HCT116 (cell line): ENCODE data around the gene MPPED1. TPM values are rescaled to one million over a fixed set of nuclear protein-coding genes. Genes with fewer than 3 reads are reported as not detected.

ENCODE experiments used
- ATAC-seq: fragments of 200-7000 bp; cut with Tn5 transposase; 2 replicates; pipeline ENCODE4 v1.9.1; 2020; ENCODE audit warnings: mild to moderate bottlenecking, moderate library complexity
- BruUV-seq: library from RNA; stranded (reverse); fragments of 400-500 nt; replicated peaks from 2 replicates; lab custom pipeline; 2021; lab: Mats Ljungman, UMichigan
- CTCF ChIA-PET: fragments of 300-600 bp; sonication (Branson Sonifier 250); formaldehyde crosslinking; loops from one replicate; lab custom pipeline; 2021; ENCODE audit warnings: antibody characterized with exemption; lab: Charles Lee
- POLR2A ChIA-PET: fragments of 300-600, 350-600 bp; sonication (Branson Sonifier 250); formaldehyde crosslinking; loops from one replicate; lab custom pipeline; 2021; ENCODE audit warnings: antibody characterized with exemption; lab: Charles Lee
- RAD21 ChIA-PET, 2 experiments: fragments of 300-600 bp; sonication (Branson Sonifier 250); formaldehyde crosslinking; loops; one replicate each; lab custom pipeline; 2023; ENCODE audit warnings: low total read pairs in 2 of 2; ENCODE audit not compliant: uncharacterized antibody in 2 of 2, unreplicated experiment in 2 of 2, low non-redundant PET in 1 of 2; lab: Charles Lee
- DNase-seq: peaks from one replicate; pipeline ENCODE4 v3.0.0-alpha.2; 2010; ENCODE audit warnings: low read depth, low spot score
- H2AFZ ChIP-seq: fragments of 200-600 bp; shearing (Covaris generic), sonication (generic); 2 replicates; pipeline ENCODE4 v1.6.1; 2017; ENCODE audit warnings: low read depth, mixed run types, mixed read lengths, antibody characterized with exemption, low read length; ENCODE audit not compliant: poor library complexity, severe bottlenecking
- H3K27ac ChIP-seq: 2 replicates; pipeline ENCODE4 v1.5.1; 2012; ENCODE audit warnings: low read depth, low read length
- H3K27me3 ChIP-seq: fragments of 200-600 bp; sonication (generic); 2 replicates; pipeline ENCODE4 v1.6.1; 2016; ENCODE audit warnings: mixed run types, low read length, mixed read lengths; ENCODE audit not compliant: insufficient read depth
- H3K36me3 ChIP-seq, 2 experiments: fragments of 200-500 bp in 1 of 2; fragments of 200-600 bp in 1 of 2; sonication (Bioruptor generic) in 1 of 2; sonication (generic) in 1 of 2; 2 replicates each; pipeline versions ENCODE4 v1.5.1 to v1.6.1; 2014 to 2016; ENCODE audit warnings: low read length in 2 of 2, inconsistent platforms in 1 of 2, mixed read lengths in 1 of 2, mixed run types in 1 of 2; ENCODE audit not compliant: insufficient read depth in 2 of 2, control insufficient read depth in 1 of 2
- H3K4me1 ChIP-seq, 2 experiments: fragments of 200-600 bp in 1 of 2; sonication (generic) in 1 of 2; 2 replicates each; pipeline versions ENCODE4 v1.5.1 to v1.6.1; 2012 to 2017; ENCODE audit warnings: low read length in 2 of 2, inconsistent platforms in 1 of 2, mild to moderate bottlenecking in 1 of 2, mixed read lengths in 1 of 2, mixed run types in 1 of 2, moderate library complexity in 1 of 2; ENCODE audit not compliant: insufficient read depth in 2 of 2, control insufficient read depth in 1 of 2
- H3K4me2 ChIP-seq: fragments of 200-600 bp; sonication (generic); 2 replicates; pipeline ENCODE4 v1.6.1; 2017; ENCODE audit warnings: mixed run types, low read length, mixed read lengths
- H3K4me3 ChIP-seq, 2 experiments: fragments of 200-600 bp in 1 of 2; sonication (generic) in 1 of 2; replicated peaks in 1 of 2; 2 replicates each; pipeline ENCODE4 v1.5.1; 2011 to 2016; ENCODE audit warnings: low read length in 2 of 2, control low read depth in 1 of 2, low read depth in 1 of 2, mild to moderate bottlenecking in 1 of 2, mixed read lengths in 1 of 2, mixed run types in 1 of 2
- H3K79me2 ChIP-seq: fragments of 200-600 bp; sonication (generic); 2 replicates; pipeline ENCODE4 v1.6.1; 2017; ENCODE audit warnings: mild to moderate bottlenecking, mixed run types, low read length, moderate library complexity, mixed read lengths; ENCODE audit not compliant: insufficient read depth
- H3K9ac ChIP-seq: fragments of 200-600 bp; sonication (generic); 2 replicates; pipeline ENCODE4 v1.6.1; 2016; ENCODE audit warnings: low read length, mixed read lengths
- H3K9me2 ChIP-seq: fragments of 200-600 bp; sonication (generic), shearing (Covaris generic); 2 replicates; pipeline ENCODE4 v1.6.1; 2017; ENCODE audit warnings: mixed run types, mild to moderate bottlenecking, moderate library complexity; ENCODE audit not compliant: insufficient read depth
- H3K9me3 ChIP-seq, 2 experiments: fragments of 200-500 bp in 1 of 2; fragments of 200-600 bp in 1 of 2; sonication (Bioruptor generic) in 1 of 2; sonication (generic) in 1 of 2; 2 replicates each; pipeline ENCODE4 v1.6.1; 2014 to 2017; ENCODE audit warnings: low read length in 2 of 2, mixed read lengths in 2 of 2, inconsistent platforms in 1 of 2, low read depth in 1 of 2, mild to moderate bottlenecking in 1 of 2, mixed run types in 1 of 2, moderate library complexity in 1 of 2; ENCODE audit not compliant: control insufficient read depth in 1 of 2, insufficient read depth in 1 of 2
- H4K20me1 ChIP-seq: fragments of 200-600 bp; sonication (generic), shearing (Covaris generic); 2 replicates; pipeline ENCODE4 v1.6.1; 2017; ENCODE audit warnings: mixed run types, mild to moderate bottlenecking, moderate library complexity; ENCODE audit not compliant: insufficient read depth
- CTCF ChIP-seq, 3 experiments: fragments of 200-600 bp in 1 of 3; sonication (generic) in 1 of 3; IDR thresholded peaks in 2 of 3; conservative IDR thresholded peaks in 1 of 3; 2 replicates each; pipeline ENCODE4 v1.5.1; 2012 to 2017; ENCODE audit warnings: low read depth in 2 of 3, low read length in 2 of 3, antibody characterized with exemption in 1 of 3, borderline replicate concordance in 1 of 3, control low read depth in 1 of 3, mild to moderate bottlenecking in 1 of 3, mixed read lengths in 1 of 3, mixed run types in 1 of 3, moderate library complexity in 1 of 3; ENCODE audit not compliant: insufficient read depth in 1 of 3
- POLR2A ChIP-seq: IDR thresholded peaks from 2 replicates; pipeline ENCODE4 v1.7.0; 2011; ENCODE audit warnings: borderline replicate concordance; ENCODE audit not compliant: insufficient read depth, insufficient read length; ENCODE audit errors: extremely low read depth
- RAD21 ChIP-seq: IDR thresholded peaks from 2 replicates; pipeline ENCODE4 v1.6.1; 2012; ENCODE audit warnings: low read depth, mild to moderate bottlenecking
- ZNF274 ChIP-seq: fragments of 200-500 bp; sonication (Bioruptor generic); IDR thresholded peaks from 2 replicates; pipeline ENCODE4 v1.6.1; 2014; ENCODE audit warnings: mild to moderate bottlenecking, low read depth, low read length, inconsistent platforms
- intact Hi-C: fragments of 100-400 bp; cut with micrococcal nuclease; formaldehyde crosslinking; loops from 2 replicates; pipeline ENCODE4 v1.10.0; 2022
- total RNA-seq: library from RNA; stranded (reverse); gene quantifications from one replicate; pipeline ENCODE4 v1.2.1, GENCODE V29; 2021; ENCODE audit not compliant: unreplicated experiment

The MPPED1 gene
- total RNA-seq, 1 experiment from 2014 or later, result not detected

- TF ChIP-seq CTCF (IDR thresholded peaks at IDR 0.05 in 2 of 3, conservative IDR thresholded peaks at IDR 0.05 in 1 of 3; ENCODE audit: borderline replicate concordance in 1 of 3, insufficient read depth in 1 of 3, low read depth in 2 of 3, low read length in 2 of 3), result no peak
These were observed 68.1 kb downstream of the MPPED1 start (continued) for GRCh38 chr22:43479962-43480361.

- POLR2A ChIA-PET, result no interaction called here
- TF ChIP-seq ZNF274 (no peak), CTCF (IDR thresholded peaks at IDR 0.05 in 2 of 3, conservative IDR thresholded peaks at IDR 0.05 in 1 of 3; ENCODE audit: borderline replicate concordance in 1 of 3, insufficient read depth in 1 of 3, low read depth in 2 of 3, low read length in 2 of 3) (peak in 2 of 3 experiments; percentile 24 to 31; a peak in 2 of 6 replicates), POLR2A (no peak), RAD21 (peak; percentile 30; the same call in 1 of the 2 replicates)
- Histone ChIP-seq H2AFZ (no peak overlapping the region), H3K79me2 (no peaks in the 10 kb centered on the region), H3K4me3 (no peak overlapping the region), H3K4me2 (no peak overlapping the region), H3K27me3 (peaks cover 7% of the 10 kb centered on the region), H3K27ac (no peak overlapping the region), H3K9ac (no peak overlapping the region), H3K4me1 (no peaks in the 10 kb centered on the region), H3K36me3 (no peaks in the 10 kb centered on the region), H3K9me3 (no peaks in the 10 kb centered on the region), H4K20me1 (no peaks in the 10 kb centered on the region), H3K9me2 (no peaks in the 10 kb centered on the region)
- no TSS peak for BruUV-seq
- RAD21 ChIA-PET, result no interaction called here
- DNase-seq, result no peak
- CTCF ChIA-PET, result interaction anchor here (0.9 kb wide), 1 partner anchor 95 kb away, joined by 4 read pairs; no protein-coding TSS in a partner anchor
- peak; percentile 59 for ATAC-seq
- intact Hi-C loops, result no loop called here
These were observed 69.9 kb downstream of the MPPED1 start for GRCh38 chr22:43481568-43482317.
